ENCODE measurements around the gene ITGB1.

- TF ChIP-seq CTCF (IDR thresholded peaks at IDR 0.05) = no peak
- no peak for TF ChIP-seq E2F1 (CRISPR knock-in tag; IDR thresholded peaks at IDR 0.05)
- no peak for TF ChIP-seq CREB1 (CRISPR knock-in tag; IDR thresholded peaks at IDR 0.05)
- TF ChIP-seq ZNF263 (CRISPR knock-in tag; IDR thresholded peaks at IDR 0.05; ENCODE audit: low read depth) = no peak
- no peak for TF ChIP-seq NFATC4 (CRISPR knock-in tag; IDR thresholded peaks at IDR 0.05)
- TF ChIP-seq ELF4 (CRISPR knock-in tag; IDR thresholded peaks at IDR 0.05; ENCODE audit: low read depth) = no peak
- no peak for TF ChIP-seq PRDM15 (CRISPR knock-in tag; IDR thresholded peaks at IDR 0.05)
- TF ChIP-seq SP1 (CRISPR knock-in tag; conservative IDR thresholded peaks at IDR 0.05) = no peak
- TF ChIP-seq ZNF232 (CRISPR knock-in tag; IDR thresholded peaks at IDR 0.05) = no peak
- no peak for TF ChIP-seq TEAD4 (CRISPR knock-in tag; IDR thresholded peaks at IDR 0.05)
- no peak for TF ChIP-seq ERG (CRISPR knock-in tag; IDR thresholded peaks at IDR 0.05)
- TF ChIP-seq ZNF416 (CRISPR knock-in tag; IDR thresholded peaks at IDR 0.05) = no peak
- TF ChIP-seq ZBTB43 (CRISPR knock-in tag; IDR thresholded peaks at IDR 0.05) = no peak
- TF ChIP-seq ATF2 (CRISPR knock-in tag; IDR thresholded peaks at IDR 0.05; ENCODE audit: borderline replicate concordance, low read depth) = no peak
These were observed 79.4 kb downstream of the ITGB1 start for GRCh38 chr10:32878646-32879045.

Measured in WTC11 (cell line).